GM13977 (cell line): ENCODE results near the gene ABHD15.

ENCODE experiments used
- DNase-seq: peaks from one replicate; pipeline ENCODE4 v3.0.0; 2012; ENCODE audit warnings: low spot score
- CTCF ChIP-seq: IDR thresholded peaks from 2 replicates; pipeline ENCODE4 v1.5.1; 2012; ENCODE audit warnings: mild to moderate bottlenecking, control low read depth; ENCODE audit not compliant: insufficient read depth; ENCODE audit errors: extremely low read depth, missing control alignments
- in situ Hi-C: fragments of 300-500 bp; cut with MboI; formaldehyde crosslinking; loops from one replicate; pipeline ENCODE4 v1.12.0; 2022; ENCODE audit warnings: low sequenced_read_pairs, low pct_unique_long_range_greater_than_20kb, mixed read lengths, inconsistent platforms; ENCODE audit not compliant: unreplicated experiment

The ABHD15 gene

GRCh38 chr17:29591146-29591736, 24.4 kb upstream of the ABHD15 start:
- peak; percentile 58 for DNase-seq
- TF ChIP-seq CTCF: no peak
- in situ Hi-C loops: no loop called here

GRCh38 chr17:29590411-29591145, 23.7 kb upstream of the ABHD15 start:
- peak; percentile 48 for DNase-seq
- TF ChIP-seq CTCF: no peak
- in situ Hi-C loops: no loop called here

GRCh38 chr17:29589524-29590410, 22.9 kb upstream of the ABHD15 start, which contains the start of gene GIT1:
Gene GIT1 (minus strand): TSS chr17:29589648. CDS start chr17:29589378, 270 bp downstream.
- in situ Hi-C loops: no loop called here
- peak; percentile 98 for DNase-seq
- TF ChIP-seq CTCF: no peak

- DNase-seq: peak; percentile 44
- in situ Hi-C loops: no loop called here
- TF ChIP-seq CTCF: no peak
These were observed 21.9 kb upstream of the ABHD15 start for GRCh38 chr17:29588562-29589411.

GRCh38 chr17:29588017-29588561, 21.3 kb upstream of the ABHD15 start:
- no peak for TF ChIP-seq CTCF
- no peak for DNase-seq
- in situ Hi-C loops: no loop called here
